HG02981 (cell line): ENCODE data around the gene PCGF3.
"Not testable (repeated sequence)": the region's sequence is repeated elsewhere in the genome, so short reads cannot be mapped to it uniquely, and the experiment has no call there.

ENCODE experiments used
- ATAC-seq: cut with Tn5 transposase; IDR thresholded peaks from one replicate; pipeline ENCODE4 v1.9.1; 2021; ENCODE audit warnings: mild to moderate bottlenecking, moderate library complexity; ENCODE audit not compliant: unreplicated experiment

PCGF3 gene

DNA sequence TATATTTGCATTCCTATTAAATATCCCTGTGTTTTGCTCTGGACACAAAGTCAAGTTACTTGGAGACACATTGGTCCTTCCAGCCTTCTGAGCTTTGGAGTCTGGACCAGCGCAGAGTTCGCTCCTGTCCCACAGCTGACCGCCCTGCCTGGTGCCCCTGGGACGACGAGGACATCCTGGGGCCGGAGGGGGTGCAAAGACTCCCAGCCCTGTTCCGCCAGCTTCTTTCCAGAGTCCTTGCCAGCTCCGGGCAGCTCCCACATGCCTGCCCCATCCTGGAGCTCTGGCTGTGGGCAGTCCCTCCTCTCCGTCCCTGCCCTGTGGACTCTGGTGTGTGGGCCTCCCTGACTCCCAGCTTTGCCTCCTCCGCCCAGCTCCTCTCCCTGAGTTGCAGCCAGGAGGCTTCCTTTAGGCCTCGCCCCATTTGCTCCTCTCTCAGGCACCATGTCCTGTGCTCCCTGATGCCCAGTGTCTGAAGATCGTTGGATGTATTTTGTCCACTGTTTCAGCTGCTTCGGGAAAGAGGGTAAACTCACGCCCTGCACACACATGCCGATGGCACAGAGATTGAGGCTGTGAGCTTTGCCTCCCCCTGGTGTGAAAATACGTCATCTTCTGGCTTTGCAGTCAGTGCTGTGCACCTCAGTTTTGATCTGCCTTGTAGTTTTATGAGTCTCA, 4.9 kb upstream of the PCGF3 start:
- no peak for ATAC-seq

DNA sequence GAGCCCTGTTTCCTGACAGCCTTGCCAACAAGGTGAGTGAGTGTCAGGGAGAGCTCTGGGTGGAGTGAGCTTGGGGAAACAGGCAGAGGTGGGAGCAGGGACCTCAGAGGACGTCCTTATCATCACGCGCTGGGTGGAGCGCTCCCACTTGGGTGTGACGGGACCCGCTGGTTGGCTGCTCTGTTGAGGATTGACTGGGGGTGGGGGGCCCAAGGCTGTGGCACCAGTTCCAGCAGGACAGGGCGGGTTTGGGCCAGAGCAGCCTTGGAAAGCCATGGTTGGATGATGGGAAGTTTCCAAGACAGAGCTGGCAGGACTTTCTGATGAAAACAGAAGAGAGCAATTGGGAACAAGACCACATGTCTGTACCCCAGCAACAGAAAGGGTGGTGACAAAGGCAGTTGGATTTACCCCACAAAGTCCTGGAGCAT, 3.0 kb upstream of the PCGF3 start:
- ATAC-seq: no peak

DNA sequence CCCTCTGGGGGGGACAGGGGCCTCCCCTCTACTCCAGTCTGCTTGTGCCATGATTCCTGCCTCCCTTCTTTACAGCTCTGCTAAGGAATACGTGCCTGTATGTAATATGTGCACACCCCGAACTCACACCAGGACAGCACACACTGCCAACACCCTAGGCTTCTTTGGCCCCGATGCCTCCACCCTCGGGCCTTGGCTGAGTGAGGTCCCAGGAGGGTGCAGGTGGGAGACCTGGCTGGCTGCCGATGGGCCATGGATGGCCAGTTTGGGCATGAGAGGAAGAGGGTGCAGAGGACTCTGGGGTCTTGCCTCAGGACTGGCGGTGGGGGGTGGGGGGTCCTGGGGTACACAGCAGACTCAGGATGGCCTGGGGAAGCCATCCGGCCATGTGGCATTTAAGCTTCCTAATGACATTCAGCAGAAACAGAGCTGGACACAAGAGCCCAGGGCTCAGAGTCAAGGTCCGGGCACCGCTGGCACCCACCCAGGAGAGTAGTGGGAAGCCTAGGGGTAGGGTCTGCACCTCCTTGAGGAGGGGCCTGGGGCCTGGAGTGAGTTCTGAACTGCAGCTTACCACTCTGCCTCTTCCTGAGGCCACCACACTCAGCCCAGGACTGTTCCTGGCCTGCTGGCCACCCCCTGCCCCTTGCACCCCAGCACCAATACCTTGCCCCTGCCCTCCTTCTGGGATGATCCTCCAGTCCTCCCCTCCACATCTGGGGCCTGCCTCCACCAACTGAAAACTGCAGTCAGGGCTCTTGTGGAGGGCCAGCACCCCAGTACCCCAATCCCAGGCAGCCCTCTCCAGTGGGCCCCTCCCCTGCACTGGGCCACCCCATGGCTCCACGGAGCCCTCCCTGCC, 2.1 kb upstream of the PCGF3 start:
- no peak for ATAC-seq

DNA sequence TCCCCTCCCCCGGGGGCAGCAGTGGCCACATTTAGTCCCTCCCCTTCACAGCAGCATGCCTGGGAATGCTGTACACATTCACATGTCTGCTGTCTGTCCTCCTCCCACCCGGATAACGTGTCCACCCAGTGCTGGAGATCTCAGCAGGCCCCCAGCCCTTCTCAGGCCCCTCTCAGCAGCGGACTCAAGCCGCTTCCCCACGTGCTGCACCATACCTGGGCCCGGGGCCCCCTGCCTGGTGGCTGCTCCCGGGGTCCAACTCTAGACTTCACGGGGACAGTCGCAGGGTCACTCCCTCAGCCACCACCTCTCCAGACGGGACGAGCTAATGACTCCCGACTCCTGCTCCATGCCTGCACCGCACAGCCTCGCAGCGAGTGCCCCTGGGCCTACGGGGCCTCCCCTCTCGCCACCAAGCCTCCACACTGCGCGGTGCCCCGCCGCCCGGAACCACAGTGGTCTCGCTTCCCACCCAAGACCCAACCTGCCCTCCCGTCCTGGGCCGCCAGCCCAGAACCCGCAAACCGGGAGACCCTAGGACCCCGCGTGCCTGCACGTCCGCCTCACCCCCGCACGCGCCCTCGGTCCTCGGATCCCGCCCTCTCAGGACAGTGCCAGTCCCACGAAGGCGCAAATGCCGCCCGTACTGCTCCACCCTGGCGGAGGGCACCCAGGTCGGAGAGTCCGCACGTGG, 1.3 kb upstream of the PCGF3 start:
- ATAC-seq: no peak

DNA sequence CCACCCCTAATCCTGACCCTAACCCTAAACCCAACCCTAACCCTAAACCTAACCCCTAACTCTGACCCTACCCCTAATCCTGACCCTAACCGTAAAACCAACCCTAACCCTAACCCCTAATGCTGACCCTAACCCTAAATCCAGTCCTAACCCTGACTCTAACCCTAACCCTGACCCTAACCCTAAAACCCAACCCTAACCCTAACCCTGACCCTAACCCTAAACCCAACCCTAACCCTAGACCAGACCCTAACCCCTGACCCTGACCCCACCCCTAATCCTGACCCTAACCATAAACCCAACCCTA, 708 bp upstream of the PCGF3 start:
- no peak for ATAC-seq

DNA sequence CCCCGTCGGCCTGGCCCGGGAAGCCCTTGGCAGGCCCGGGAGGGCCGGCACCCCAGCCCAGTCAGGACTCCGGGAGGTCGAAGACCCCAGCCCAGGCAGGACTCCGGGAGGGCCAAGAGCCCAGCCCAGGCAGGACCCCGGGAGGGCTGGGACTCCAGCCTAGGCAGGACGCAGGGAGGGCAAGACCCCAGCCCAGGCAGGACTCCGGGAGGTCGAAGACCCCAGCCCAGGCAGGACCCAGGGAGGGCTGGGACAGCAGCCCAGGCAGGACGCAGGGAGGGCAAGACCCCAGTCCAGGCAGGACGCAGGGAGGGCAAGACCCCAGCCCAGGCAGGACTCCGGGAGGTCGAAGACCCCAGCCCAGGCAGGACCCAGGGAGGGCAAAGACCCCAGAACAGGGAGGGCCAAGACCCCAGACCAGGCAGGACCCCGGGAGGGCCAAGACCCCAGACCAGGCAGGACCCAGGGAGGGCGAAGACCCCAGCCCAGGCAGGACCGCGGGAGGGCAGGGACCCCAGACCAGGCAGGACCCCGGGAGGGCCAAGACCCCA, 526 bp downstream of the PCGF3 start:
- not testable (repeated sequence) for ATAC-seq

DNA sequence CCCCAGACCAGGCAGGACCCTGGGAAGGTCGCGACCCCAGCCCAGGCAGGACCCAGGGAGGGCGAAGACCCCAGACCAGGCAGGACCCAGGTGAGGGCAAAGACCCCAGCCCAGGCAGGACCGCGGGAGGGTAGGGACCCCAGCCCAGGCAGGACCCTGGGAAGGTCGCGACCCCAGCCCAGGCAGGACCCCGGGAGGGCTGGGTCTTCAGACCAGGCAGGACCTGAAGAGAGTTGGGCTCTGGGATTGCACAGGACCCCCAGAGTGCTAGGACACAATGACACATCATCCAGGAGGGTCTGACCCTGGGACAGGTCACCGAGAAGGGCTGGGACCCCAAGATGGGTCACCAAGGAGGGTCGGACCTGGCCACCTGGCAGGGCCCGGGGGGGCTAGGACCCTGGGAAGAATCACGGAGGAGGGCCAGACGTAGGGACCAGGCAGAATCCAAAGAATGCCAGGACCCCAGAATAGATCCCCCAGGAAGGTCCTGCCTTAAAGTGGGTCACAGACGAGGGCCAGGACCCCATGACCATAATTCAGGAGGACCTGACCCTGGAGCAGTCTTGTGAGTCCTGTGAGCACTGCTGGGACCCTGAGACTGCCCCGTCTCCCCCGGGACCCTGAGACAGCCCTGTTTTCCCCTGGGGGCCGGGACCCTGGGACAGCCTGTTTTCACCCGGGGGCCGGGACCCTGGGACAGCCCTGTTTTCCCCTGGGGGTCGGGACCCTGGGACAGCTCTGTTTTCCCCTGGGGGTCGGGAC, 1.4 kb downstream of the PCGF3 start:
- no peak for ATAC-seq

DNA sequence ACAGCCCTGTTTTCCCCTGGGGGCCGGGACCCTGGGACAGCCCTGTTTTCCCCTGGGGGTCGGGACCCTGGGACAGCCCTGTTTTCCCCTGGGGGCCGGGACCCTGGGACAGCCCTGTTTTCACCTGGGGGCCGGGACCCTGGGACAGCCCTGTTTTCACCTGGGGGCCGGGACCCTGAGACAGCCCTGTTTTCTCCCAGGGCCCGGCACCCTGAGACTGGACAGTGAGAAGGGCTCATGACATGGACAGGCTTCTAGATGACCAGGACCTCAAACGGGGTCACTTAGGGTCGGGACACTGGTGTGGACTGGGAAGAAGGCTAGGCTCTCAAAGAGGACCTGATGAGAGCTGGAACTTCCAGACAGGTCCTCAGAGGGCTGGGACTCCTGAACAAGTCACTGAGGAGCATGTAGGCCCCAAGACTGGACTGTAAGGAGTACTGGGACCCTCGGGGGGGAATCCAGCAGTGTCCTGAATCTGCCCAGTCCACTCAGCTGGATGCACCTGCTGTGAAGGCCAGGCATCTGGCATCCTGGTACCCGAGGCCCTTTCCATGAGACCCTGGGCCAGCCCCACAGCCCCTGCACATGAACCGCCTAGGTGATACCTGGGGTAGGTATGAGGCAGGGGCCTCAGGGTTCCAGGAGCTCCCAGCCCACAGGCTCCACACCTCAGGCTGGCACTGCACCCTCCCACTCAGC, 2.4 kb downstream of the PCGF3 start:
- no peak for ATAC-seq

DNA sequence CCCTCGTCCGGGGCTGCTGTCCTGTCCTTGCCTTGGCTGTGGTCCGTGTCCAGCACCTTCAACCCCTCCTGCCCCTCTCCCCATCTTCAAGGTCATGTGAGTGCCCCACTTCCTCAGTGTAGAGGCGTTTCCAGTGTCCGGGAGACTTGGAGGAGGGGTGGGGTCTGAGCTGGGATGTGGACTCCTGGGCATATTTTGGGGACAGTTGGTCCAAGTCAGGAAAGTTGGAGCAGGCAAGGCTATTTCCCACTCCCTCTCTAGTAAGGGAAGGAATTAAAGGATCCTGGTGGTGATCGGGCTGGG, 3.0 kb downstream of the PCGF3 start:
- no peak for ATAC-seq

DNA sequence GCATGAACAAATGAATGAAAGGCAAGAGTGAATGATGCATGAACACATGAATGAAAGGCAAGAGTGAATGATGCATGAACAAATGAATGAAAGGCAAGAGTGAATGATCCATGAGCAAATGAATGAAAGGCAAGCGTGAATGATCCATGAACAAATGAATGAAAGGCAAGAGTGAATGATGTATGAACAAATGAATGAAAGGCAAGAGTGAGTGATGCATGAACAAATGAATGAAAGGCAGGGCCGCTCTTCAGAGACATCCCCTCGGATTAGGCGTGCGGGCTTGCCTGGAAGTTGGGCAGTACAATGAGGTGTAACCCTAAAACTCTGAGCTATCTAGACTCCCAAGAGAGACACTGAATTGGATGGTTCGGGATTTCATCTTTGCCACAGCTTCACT, 3.7 kb downstream of the PCGF3 start:
- ATAC-seq: no peak

DNA sequence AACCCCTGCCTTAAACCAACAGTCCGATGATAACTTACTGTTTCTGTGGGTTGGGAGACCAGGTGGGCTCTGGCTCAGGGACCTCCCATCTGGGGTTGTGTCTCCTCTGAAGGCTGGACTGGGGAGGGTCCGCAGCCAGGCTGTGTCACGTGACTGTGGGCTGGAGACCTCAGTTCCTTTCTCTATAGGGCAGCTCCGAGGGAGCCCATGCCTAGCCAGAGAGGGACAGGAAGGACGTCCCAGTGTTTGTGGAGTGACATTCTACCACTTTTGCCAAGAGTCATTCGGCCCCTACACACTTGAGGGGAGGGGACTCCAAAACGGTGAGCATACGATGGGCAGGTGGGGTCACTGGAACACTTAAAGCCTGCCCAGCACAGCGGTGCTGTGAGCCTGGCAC, 4.5 kb downstream of the PCGF3 start:
- ATAC-seq: no peak

DNA sequence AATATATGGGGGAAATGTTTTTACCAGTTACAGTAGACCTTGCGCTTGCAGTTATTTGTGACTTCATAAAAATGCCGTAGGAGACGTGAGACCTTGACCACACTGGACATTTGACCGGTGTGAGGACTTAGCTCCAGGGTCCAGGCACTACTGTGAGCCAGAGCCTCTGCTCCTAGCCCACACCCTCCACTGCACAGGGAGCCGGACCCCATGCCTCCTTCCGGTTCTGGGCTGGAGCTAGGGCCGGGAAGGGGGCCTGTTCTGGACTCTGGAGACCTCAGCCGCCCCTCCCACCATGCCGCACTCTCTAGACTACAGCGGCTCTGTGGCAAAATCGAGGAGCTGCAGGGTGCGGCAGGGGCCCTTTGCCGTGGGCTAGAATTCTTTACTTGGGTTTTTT, 5.3 kb downstream of the PCGF3 start:
- no peak for ATAC-seq

DNA sequence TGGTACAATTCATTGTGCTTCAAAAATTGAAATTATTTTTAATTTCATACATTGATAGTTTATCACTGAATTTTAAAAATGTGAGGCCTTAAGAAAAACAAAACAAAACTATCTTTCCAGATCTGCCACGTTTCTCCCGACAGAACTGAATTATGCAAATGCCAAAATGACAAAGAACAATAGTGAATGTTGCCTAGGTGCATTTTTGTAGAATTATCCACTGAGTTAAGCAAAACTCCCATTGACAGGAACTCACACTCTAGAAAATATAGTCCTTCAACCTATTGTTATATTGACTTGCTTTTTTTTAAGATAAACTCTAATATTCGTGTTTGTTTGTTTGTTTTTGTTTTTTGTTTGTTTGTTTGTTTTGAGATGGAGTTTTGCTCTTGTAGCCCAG, 6.5 kb downstream of the PCGF3 start:
- no peak for ATAC-seq

DNA sequence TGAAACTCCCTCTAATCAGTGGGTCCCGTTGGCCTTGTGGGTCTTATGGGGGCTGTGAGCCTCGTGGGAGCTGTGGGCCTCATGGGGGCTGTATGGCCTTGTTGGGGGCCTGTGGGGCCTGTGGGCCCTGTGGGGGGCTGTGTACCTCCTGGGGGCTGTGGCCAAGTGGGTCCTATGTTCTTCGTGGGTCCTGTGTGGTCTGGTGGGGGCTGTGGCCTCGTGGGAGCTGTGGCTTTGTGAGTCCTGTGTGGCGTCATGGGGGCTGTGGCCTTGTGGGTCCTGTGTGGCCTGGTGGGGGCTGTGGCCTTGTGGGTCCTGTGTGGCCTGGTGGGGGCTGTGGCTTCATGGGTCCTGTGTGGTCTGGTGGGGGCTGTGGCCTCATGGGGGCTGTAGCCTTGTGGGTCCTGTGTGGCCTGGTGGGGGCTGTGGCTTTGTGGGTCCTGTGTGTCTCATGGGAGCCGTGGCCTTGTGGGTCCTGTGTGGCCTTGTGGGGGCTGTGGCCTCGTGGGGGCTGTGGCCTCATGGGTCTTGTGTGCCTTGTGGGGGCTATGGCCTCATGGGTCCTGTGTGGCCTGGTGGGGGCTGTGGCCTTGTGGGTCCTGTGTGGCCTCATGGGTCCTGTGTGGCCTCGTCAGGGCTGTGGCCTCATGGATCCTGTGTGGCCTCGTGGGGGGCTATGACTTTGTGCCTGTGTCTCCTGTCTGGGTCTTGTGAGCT, 7.4 kb downstream of the PCGF3 start:
- ATAC-seq: no peak

DNA sequence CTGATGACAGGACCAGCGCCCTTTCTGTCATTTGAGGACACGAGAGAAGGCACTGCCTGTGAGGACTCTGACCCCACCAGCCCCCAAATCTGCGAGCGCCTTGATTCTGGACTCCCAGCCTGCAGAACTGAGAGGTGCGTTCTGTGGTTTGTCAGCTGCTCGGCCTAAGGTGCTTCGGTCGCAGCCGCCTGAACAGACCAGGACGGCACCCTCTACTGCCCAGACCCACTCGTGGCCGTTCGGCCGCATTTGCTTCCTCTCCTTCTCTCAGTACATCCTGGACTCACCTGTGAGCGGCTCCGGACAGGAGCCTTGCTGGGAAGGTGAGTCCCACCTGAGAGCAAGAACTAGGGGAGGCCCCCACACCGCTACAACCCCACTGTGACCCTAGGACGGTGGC, 8.5 kb downstream of the PCGF3 start:
- no peak for ATAC-seq

DNA sequence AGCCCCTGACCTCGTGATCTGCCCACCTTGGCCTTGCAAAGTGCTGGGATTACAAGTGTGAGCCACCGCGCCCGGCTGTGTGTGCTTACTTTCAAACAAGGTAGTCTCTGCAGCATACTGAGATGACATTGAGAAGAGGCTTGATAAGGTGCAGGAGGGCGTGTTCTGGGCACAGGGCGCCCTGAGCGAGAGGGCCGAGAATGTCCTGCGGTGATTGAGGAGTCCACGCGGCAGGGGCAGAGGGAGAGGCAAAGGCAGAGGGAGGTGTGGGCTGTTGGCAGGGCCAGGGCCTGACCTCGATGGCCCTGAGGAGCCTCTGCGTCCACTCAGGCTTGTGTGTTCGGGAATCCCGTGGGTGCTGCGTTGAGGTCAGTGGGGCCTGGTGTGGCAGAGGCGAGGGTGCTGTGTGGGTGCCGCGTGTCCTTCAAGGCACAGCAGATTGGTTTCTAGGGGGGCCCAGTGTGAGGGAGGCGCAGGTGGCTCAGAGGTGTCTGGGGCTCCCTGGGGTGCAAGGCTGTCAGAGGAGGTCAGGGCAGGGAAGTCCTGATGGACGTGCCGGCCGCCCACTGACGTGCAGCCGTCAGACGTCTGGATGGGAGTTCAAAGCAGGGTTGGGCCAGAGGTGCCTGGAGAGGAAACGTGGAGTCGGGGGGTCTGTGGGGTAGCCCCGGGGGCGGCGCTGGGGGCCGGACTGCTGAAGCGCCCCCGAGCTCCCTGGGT, 12.1 kb downstream of the PCGF3 start:
- ATAC-seq: no peak

DNA sequence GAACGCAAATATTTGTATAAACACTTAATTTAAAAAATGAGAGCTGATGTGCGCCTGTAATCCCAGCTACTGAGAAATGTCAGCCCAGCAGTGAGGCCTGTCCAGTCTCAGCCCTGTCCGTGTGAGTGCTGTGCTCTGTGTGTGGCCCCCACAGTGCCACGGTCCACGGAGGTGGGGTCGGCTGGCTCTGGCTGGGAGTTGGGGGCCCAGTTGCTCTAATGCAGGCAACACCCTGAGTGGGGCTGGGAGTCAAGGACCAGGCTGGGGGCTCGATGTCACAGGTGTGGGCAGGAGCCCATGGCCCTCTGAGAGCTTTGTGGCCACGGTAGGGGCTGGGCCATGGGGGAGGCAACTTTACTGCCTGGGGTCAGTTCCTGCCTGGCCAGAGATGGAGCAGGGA, 12.8 kb downstream of the PCGF3 start:
- ATAC-seq: no peak

DNA sequence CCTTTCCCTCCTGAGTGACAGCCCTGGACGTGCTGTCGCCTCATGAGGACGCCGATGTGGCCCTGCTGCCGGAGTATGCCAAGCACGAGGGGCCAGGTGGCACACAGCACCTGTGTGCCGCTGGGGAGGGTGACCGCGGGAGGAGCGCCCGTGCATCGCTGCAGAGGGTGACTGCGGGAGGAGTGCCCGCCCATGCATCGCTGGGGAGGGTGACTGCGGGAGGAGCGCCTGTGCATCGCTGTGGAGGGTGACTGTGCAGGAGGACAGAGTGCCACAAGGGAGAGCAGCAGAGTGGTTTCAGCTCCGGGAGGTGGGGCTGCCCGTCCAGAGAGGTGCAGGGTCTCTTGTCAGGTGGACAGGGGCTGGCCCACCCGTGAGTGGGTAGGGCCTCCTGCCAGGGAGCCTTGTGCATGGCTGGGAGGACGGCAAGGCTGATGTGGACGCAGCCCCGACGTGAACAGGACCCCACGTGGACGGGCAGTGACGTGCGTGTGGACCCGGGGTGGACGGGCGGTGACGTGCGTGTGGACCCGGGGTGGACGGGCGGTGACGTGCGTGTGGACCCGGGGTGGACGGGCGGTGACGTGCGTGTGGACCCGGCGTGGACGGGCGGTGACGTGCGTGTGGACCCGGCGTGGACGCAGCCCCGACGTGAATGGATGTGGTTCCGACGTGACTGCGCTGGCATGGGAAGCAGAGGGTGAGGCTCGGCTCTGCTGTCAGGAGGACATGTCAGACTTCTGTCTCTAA, 14.7 kb downstream of the PCGF3 start:
- ATAC-seq: no peak
